Liver (tissue), 3 donors: ENCODE data around the gene TEKTIP1.

Experiments
- ATF3 ChIP-seq: IDR thresholded peaks from 2 replicates; pipeline ENCODE4 v1.6.1; 2016; ENCODE audit warnings: antibody characterized with exemption
- CTCF ChIP-seq: fragments of 150-350 bp; IDR thresholded peaks from 2 replicates; pipeline ENCODE4 v1.5.1; 2017; ENCODE audit warnings: improper control_type of control experiment, low read depth, low read length; ENCODE audit not compliant: missing input control
- EGR1 ChIP-seq, 2 donors: IDR thresholded peaks; 2 replicates each; pipeline ENCODE4 v1.6.1; 2016 to 2018; ENCODE audit warnings: antibody characterized with exemption in 2 of 2, low read depth in 2 of 2
- GABPA ChIP-seq, 2 donors: IDR thresholded peaks in 1 of 2; conservative IDR thresholded peaks in 1 of 2; 2 replicates each; pipeline ENCODE4 v1.6.1; 2016; ENCODE audit warnings: antibody characterized with exemption in 2 of 2, mild to moderate bottlenecking in 1 of 2, moderate library complexity in 1 of 2
- MAX ChIP-seq: IDR thresholded peaks from 2 replicates; pipeline ENCODE4 v1.6.1; 2016; ENCODE audit warnings: antibody characterized with exemption
- RAD21 ChIP-seq, 2 donors: IDR thresholded peaks; 2 replicates each; pipeline ENCODE4 v1.6.1; 2016; ENCODE audit warnings: antibody characterized with exemption in 2 of 2, mild to moderate bottlenecking in 2 of 2
- REST ChIP-seq: IDR thresholded peaks from 2 replicates; pipeline ENCODE4 v1.6.1; 2016; ENCODE audit warnings: antibody characterized with exemption, mild to moderate bottlenecking
- SP1 ChIP-seq: IDR thresholded peaks from 2 replicates; pipeline ENCODE4 v1.6.1; 2018; ENCODE audit warnings: antibody characterized with exemption, mild to moderate bottlenecking
- TAF1 ChIP-seq: conservative IDR thresholded peaks from 2 replicates; pipeline ENCODE4 v1.6.1; 2016; ENCODE audit warnings: antibody characterized with exemption, mild to moderate bottlenecking
- ZBTB33 ChIP-seq: IDR thresholded peaks from 2 replicates; pipeline ENCODE4 v1.6.1; 2016; ENCODE audit warnings: antibody characterized with exemption
- donor health status: healthy.
- donor health status: healthy.

- TF ChIP-seq CTCF (no peak), REST (no peak), SP1 (no peak), GABPA (IDR thresholded peaks at IDR 0.05 in 1 of 2, conservative IDR thresholded peaks at IDR 0.05 in 1 of 2) (no peak), EGR1 (IDR thresholded peaks at IDR 0.05; ENCODE audit: low read depth in 2 of 2) (no peak), ZBTB33 (no peak), TAF1 (no peak), ATF3 (no peak), RAD21 (IDR thresholded peaks at IDR 0.05) (no peak), MAX (no peak)
Measured at GRCh38 chr19:3549816-3550215, 10.8 kb downstream of the TEKTIP1 start.
